IMR-90 (cell line): ENCODE measurements around the gene BPIFA1. TPM values are rescaled to one million over a fixed set of nuclear protein-coding genes. Genes with fewer than 3 reads are reported as not detected.

Source experiments
- ATAC-seq: fragments of 200-7000 bp; cut with Tn5 transposase; 2 replicates; pipeline ENCODE4 v1.9.1; 2020; ENCODE audit warnings: low read depth, mild to moderate bottlenecking, moderate library complexity
- BruUV-seq: library from RNA; stranded (reverse); fragments of 400-500 nt; replicated peaks from 2 replicates; lab custom pipeline; 2021; lab: Mats Ljungman, UMichigan
- CTCF ChIA-PET: fragments of 300-600 bp; formaldehyde crosslinking; extraction: SDS; loops from one replicate; lab custom pipeline; 2021; ENCODE audit warnings: antibody characterized with exemption; lab: Yijun Ruan, JAX
- POLR2A ChIA-PET: fragments of 300-600 bp; sonication (Branson Sonifier 250); formaldehyde crosslinking; loops from one replicate; lab custom pipeline; 2022; ENCODE audit warnings: antibody characterized with exemption; ENCODE audit not compliant: unreplicated experiment; lab: Charles Lee
- DNase-seq: peaks from one replicate; pipeline ENCODE4 v3.0.0; 2013
- H2AFZ ChIP-seq: replicated peaks from 2 replicates; pipeline ENCODE3; 2013; ENCODE audit warnings: low read length, mild to moderate bottlenecking; ENCODE audit not compliant: poor library complexity
- H2AK5ac ChIP-seq: 2 replicates; pipeline ENCODE4 v1.6.1; 2013; ENCODE audit warnings: low read depth, low read length, inconsistent platforms
- H2AK9ac ChIP-seq: replicated peaks from 2 replicates; pipeline ENCODE3; 2013; ENCODE audit warnings: mild to moderate bottlenecking, low read depth, low read length, moderate library complexity; ENCODE audit not compliant: poor library complexity
- H2BK120ac ChIP-seq: 2 replicates; pipeline ENCODE4 v1.6.1; 2013; ENCODE audit warnings: low read depth, low read length, inconsistent platforms
- H2BK15ac ChIP-seq: 3 replicates; pipeline ENCODE4 v1.6.1; 2013; ENCODE audit warnings: low read depth, low read length, inconsistent platforms
- H2BK20ac ChIP-seq: 2 replicates; pipeline ENCODE4 v1.6.1; 2013; ENCODE audit warnings: low read depth, mild to moderate bottlenecking, inconsistent platforms, low read length, moderate library complexity
- H2BK5ac ChIP-seq: 2 replicates; pipeline ENCODE4 v1.6.1; 2013; ENCODE audit warnings: mild to moderate bottlenecking, low read depth, low read length, inconsistent platforms; ENCODE audit not compliant: poor library complexity, severe bottlenecking
- H3K14ac ChIP-seq: replicated peaks from 2 replicates; pipeline ENCODE4 v1.6.1; 2013; ENCODE audit warnings: low read depth, low read length, inconsistent platforms
- H3K18ac ChIP-seq: 2 replicates; pipeline ENCODE4 v1.6.1; 2013; ENCODE audit warnings: low read depth, low read length, control low read depth
- H3K23ac ChIP-seq: 2 replicates; pipeline ENCODE4 v1.6.1; 2013; ENCODE audit warnings: low read depth, low read length, inconsistent platforms
- H3K27ac ChIP-seq: 2 replicates; pipeline ENCODE4 v1.5.1; 2013; ENCODE audit warnings: mild to moderate bottlenecking, control low read depth, low read length; ENCODE audit not compliant: insufficient read depth
- H3K27me3 ChIP-seq: 2 replicates; pipeline ENCODE4 v1.6.1; 2013; ENCODE audit warnings: low read length; ENCODE audit not compliant: control insufficient read depth, insufficient read depth
- H3K36me3 ChIP-seq: 2 replicates; pipeline ENCODE4 v1.6.1; 2013; ENCODE audit warnings: low read length, mixed read lengths; ENCODE audit not compliant: control insufficient read depth, insufficient read depth
- H3K4ac ChIP-seq: 2 replicates; pipeline ENCODE4 v1.6.1; 2013; ENCODE audit warnings: low read depth, low read length, inconsistent platforms
- H3K4me1 ChIP-seq: 2 replicates; pipeline ENCODE4 v1.6.1; 2013; ENCODE audit warnings: low read length, mixed read lengths; ENCODE audit not compliant: control insufficient read depth, insufficient read depth
- H3K4me2 ChIP-seq: 2 replicates; pipeline ENCODE4 v1.6.1; 2013; ENCODE audit warnings: low read depth, mild to moderate bottlenecking, control low read depth, low read length, moderate library complexity
- H3K4me3 ChIP-seq: 2 replicates; pipeline ENCODE4 v1.5.1; 2013; ENCODE audit warnings: low read depth, mild to moderate bottlenecking, control low read depth, low read length, moderate library complexity; ENCODE audit not compliant: insufficient read depth
- H3K56ac ChIP-seq: 2 replicates; pipeline ENCODE4 v1.6.1; 2013; ENCODE audit warnings: low read length, inconsistent platforms; ENCODE audit not compliant: insufficient read depth; ENCODE audit errors: extremely low read depth
- H3K79me1 ChIP-seq, 2 experiments: 2 replicates each; pipeline ENCODE4 v1.6.1; 2013; ENCODE audit warnings: low read length in 2 of 2, inconsistent platforms in 1 of 2, low read depth in 1 of 2
- H3K9ac ChIP-seq: 2 replicates; pipeline ENCODE4 v1.6.1; 2013; ENCODE audit warnings: low read depth, low read length, control low read depth
- H3K9me1 ChIP-seq: 2 replicates; pipeline ENCODE4 v1.6.1; 2013; ENCODE audit warnings: low read length, inconsistent platforms; ENCODE audit not compliant: insufficient read depth
- H3K9me3 ChIP-seq: 2 replicates; pipeline ENCODE4 v1.6.1; 2013; ENCODE audit warnings: low read length; ENCODE audit not compliant: control insufficient read depth, insufficient read depth
- H4K20me1 ChIP-seq: 2 replicates; pipeline ENCODE4 v1.6.1; 2013; ENCODE audit warnings: low read length, inconsistent platforms; ENCODE audit not compliant: insufficient read depth
- H4K5ac ChIP-seq: 2 replicates; pipeline ENCODE4 v1.6.1; 2013; ENCODE audit warnings: mild to moderate bottlenecking, low read depth, low read length, control low read depth
- H4K8ac ChIP-seq, 2 experiments: 2 replicates each; pipeline ENCODE4 v1.6.1; 2013; ENCODE audit warnings: low read depth in 2 of 2, low read length in 2 of 2, control low read depth in 1 of 2, inconsistent platforms in 1 of 2
- H4K91ac ChIP-seq: 2 replicates; pipeline ENCODE4 v1.6.1; 2013; ENCODE audit warnings: low read depth, low read length, inconsistent platforms; ENCODE audit not compliant: insufficient read depth
- CEBPB ChIP-seq: IDR thresholded peaks from 2 replicates; pipeline ENCODE4 v1.6.1; 2012; ENCODE audit warnings: low read depth, low read length, improper control_type of control experiment
- CHD1 ChIP-seq: IDR thresholded peaks from 2 replicates; pipeline ENCODE4 v1.6.1; 2012; ENCODE audit warnings: low read depth, low read length, improper control_type of control experiment
- MAFK ChIP-seq: IDR thresholded peaks from 2 replicates; pipeline ENCODE4 v1.6.1; 2012; ENCODE audit warnings: low read depth, low read length, improper control_type of control experiment
- MXI1 ChIP-seq: IDR thresholded peaks from 2 replicates; pipeline ENCODE4 v1.6.1; 2012; ENCODE audit warnings: low read depth, mild to moderate bottlenecking, low read length, moderate library complexity, borderline replicate concordance
- NFE2L2 ChIP-seq: fragments of 150-350 bp; IDR thresholded peaks from 2 replicates; pipeline ENCODE4 v1.6.1; 2016; ENCODE audit warnings: low read depth, mild to moderate bottlenecking, low read length
- RFX5 ChIP-seq: IDR thresholded peaks from 2 replicates; pipeline ENCODE4 v1.8.0; 2012; ENCODE audit warnings: low read depth, mild to moderate bottlenecking, low read length, moderate library complexity
- SMC3 ChIP-seq: fragments of 150-350 bp; IDR thresholded peaks from 2 replicates; pipeline ENCODE4 v1.6.1; 2016; ENCODE audit warnings: low read depth, mild to moderate bottlenecking, antibody characterized with exemption, low read length, moderate library complexity
- WGBS, 2 experiments: methylation state at CpG; one replicate each; pipeline versions ENCODE4 v1.1.5 to v1.1.7; 2013; ENCODE audit warnings: missing lambda C conversion rate in 2 of 2; ENCODE audit not compliant: insufficient read length in 1 of 2; ENCODE audit errors: extremely low coverage in 2 of 2; 5-methylcytosine and 5-hydroxymethylcytosine counted together
- dilution Hi-C: fragments of 300-500 bp; cut with HindIII; formaldehyde crosslinking; loops from one replicate; pipeline ENCODE4 v1.14.3; 2018; ENCODE audit warnings: low sequenced_read_pairs; ENCODE audit not compliant: unreplicated experiment
- in situ Hi-C: fragments of 300-500 bp; cut with MboI; formaldehyde crosslinking; loops from 3 replicates; pipeline ENCODE4 v1.14.3; 2019; ENCODE audit warnings: low sequenced_read_pairs, inconsistent platforms, mixed read lengths
- intact Hi-C: fragments of 100-400 bp; cut with micrococcal nuclease; formaldehyde crosslinking; loops from 2 replicates; pipeline ENCODE4 v1.10.0; 2022
- polyA plus RNA-seq, 3 experiments: library from polyadenylated mRNA; depleted of rRNA; stranded (reverse); fragments of >200 nt; gene quantifications; 2 replicates each; pipeline ENCODE4 v1.2.3, GENCODE V29; 2012; ENCODE audit warnings: low replicate concordance in 1 of 3
- total RNA-seq: library from RNA; depleted of rRNA; stranded (reverse); fragments of >200 nt; gene quantifications from 2 replicates; pipeline ENCODE4 v1.2.3, GENCODE V29; 2012

BPIFA1 gene
- total and polyA plus RNA-seq, 2 of the 4 experiments (the other 2 are of a cell fraction): not detected

GRCh38 chr20:33231237-33231636, 4.6 kb upstream of the BPIFA1 start:
- Histone ChIP-seq H2AFZ (no peak overlapping the region), H3K14ac (no peak overlapping the region), H3K36me3 (no peaks in the 10 kb centered on the region), H4K5ac (no peak overlapping the region), H3K27me3 (peaks cover 3% of the 10 kb centered on the region), H3K4me1 (no peaks in the 10 kb centered on the region), H3K4me2 (no peak overlapping the region), H3K4me3 (no peak overlapping the region), H3K4ac (no peak overlapping the region), H3K9ac (no peak overlapping the region), H2BK120ac (no peak overlapping the region), H4K8ac (no peak overlapping the region), H2BK20ac (no peak overlapping the region), H3K56ac (no peak overlapping the region), H4K20me1 (no peaks in the 10 kb centered on the region), H3K9me3 (no peaks in the 10 kb centered on the region), H3K23ac (no peak overlapping the region), H3K27ac (no peak overlapping the region), H2BK5ac (no peak overlapping the region), H4K91ac (no peak overlapping the region), H3K79me1 (no peaks in the 10 kb centered on the region), H3K9me1 (no peaks in the 10 kb centered on the region), H2AK9ac (no peak overlapping the region), H2AK5ac (no peak overlapping the region), H3K18ac (no peak overlapping the region), H2BK15ac (no peak overlapping the region)
- dilution Hi-C loops (no loop called here), intact Hi-C loops (no loop called here), in situ Hi-C loops (no loop called here)
- BruUV-seq: no TSS peak
- TF ChIP-seq MAFK (no peak), NFE2L2 (no peak), MXI1 (no peak), CEBPB (no peak), RFX5 (no peak), CHD1 (no peak), SMC3 (no peak)
- no CpG with 5 or more reads among the region's 7 CpGs for WGBS, 2 experiments
- POLR2A ChIA-PET: no interaction called here
- DNase-seq (no peak), ATAC-seq (no peak)
- CTCF ChIA-PET: interaction anchor here (0.6 kb wide), 1 partner anchor 23 kb away, joined by 3 read pairs; no protein-coding TSS in a partner anchor
